Measurements from ENCODE around the gene FAM228A.
A peak's percentile ranks its signal among the peaks of the same experiment; 100 is the strongest.
"Not testable (repeated sequence)": the region's sequence is repeated elsewhere in the genome, so short reads cannot be mapped to it uniquely, and the experiment has no call there.

The FAM228A gene

GRCh38 chr2:24174851-24175277 lies at the start of gene FAM228A:
Gene FAM228A, plus strand, starts transcription at chr2:24175053. Its CDS starts 428 bp downstream, at chr2:24175481.
- DNase-seq (ENCODE audit: low spot score) = no peak

- no peak for DNase-seq (ENCODE audit: low spot score)
These were observed 48.9 kb upstream of the FAM228A start for GRCh38 chr2:24125956-24126355.

- no peak for DNase-seq (ENCODE audit: low spot score)
These were observed 42.3 kb upstream of the FAM228A start for GRCh38 chr2:24132543-24132942.

GRCh38 chr2:24140305-24140704 lies 34.5 kb upstream of the FAM228A start:
- not testable (repeated sequence) for DNase-seq (ENCODE audit: low spot score)

- DNase-seq (ENCODE audit: low spot score) = peak; percentile 16
These were observed 27.5 kb upstream of the FAM228A start for GRCh38 chr2:24147364-24147763.

GRCh38 chr2:24152413-24153197 lies 22.2 kb upstream of the FAM228A start:
- no peak for DNase-seq (ENCODE audit: low spot score)

GRCh38 chr2:24153478-24153877 lies 21.4 kb upstream of the FAM228A start:
- no peak for DNase-seq (ENCODE audit: low spot score)

- DNase-seq (ENCODE audit: low spot score) = no peak
These were observed 16.7 kb upstream of the FAM228A start for GRCh38 chr2:24158131-24158530.

GRCh38 chr2:24159708-24160107 lies 15.1 kb upstream of the FAM228A start:
- DNase-seq (ENCODE audit: low spot score) = no peak

- DNase-seq (ENCODE audit: low spot score) = no peak
These were observed 14.1 kb upstream of the FAM228A start for GRCh38 chr2:24160761-24161160.

- no peak for DNase-seq (ENCODE audit: low spot score)
These were observed 12.4 kb upstream of the FAM228A start for GRCh38 chr2:24162494-24162893.

GRCh38 chr2:24163186-24163585 lies 11.7 kb upstream of the FAM228A start:
- no peak for DNase-seq (ENCODE audit: low spot score)

- no peak for DNase-seq (ENCODE audit: low spot score)
These were observed 11.3 kb upstream of the FAM228A start for GRCh38 chr2:24163601-24164000.

GRCh38 chr2:24164416-24164973 lies 10.4 kb upstream of the FAM228A start:
- peak; percentile 7 for DNase-seq (ENCODE audit: low spot score)

GRCh38 chr2:24169023-24169422 lies 5.8 kb upstream of the FAM228A start:
- no peak for DNase-seq (ENCODE audit: low spot score)

- no peak for DNase-seq (ENCODE audit: low spot score)
These were observed 856 bp downstream of the FAM228A start for GRCh38 chr2:24175631-24176187.

- no peak for DNase-seq (ENCODE audit: low spot score)
These were observed 1.5 kb downstream of the FAM228A start for GRCh38 chr2:24176326-24176725.

- no peak for DNase-seq (ENCODE audit: low spot score)
These were observed 4.8 kb downstream of the FAM228A start for GRCh38 chr2:24179683-24180082.

- no peak for DNase-seq (ENCODE audit: low spot score)
These were observed 7.0 kb downstream of the FAM228A start for GRCh38 chr2:24181849-24182248.

- DNase-seq (ENCODE audit: low spot score) = no peak
These were observed 7.7 kb downstream of the FAM228A start for GRCh38 chr2:24182507-24182906.

GRCh38 chr2:24183366-24184069 lies 8.7 kb downstream of the FAM228A start:
- DNase-seq (ENCODE audit: low spot score) = no peak

- no peak for DNase-seq (ENCODE audit: low spot score)
These were observed 14.7 kb downstream of the FAM228A start for GRCh38 chr2:24189551-24189950.

GRCh38 chr2:24190503-24190902 lies 15.7 kb downstream of the FAM228A start:
- no peak for DNase-seq (ENCODE audit: low spot score)

All from RKO (cell line).